Lower leg skin (tissue), 3 donors: ENCODE measurements around the gene JMJD7.

Source experiments
- POLR2A ChIP-seq, 2 donors: fragments of 450-650 bp; IDR thresholded peaks; one replicate each; pipeline ENCODE4 v1.6.1; 2016 to 2017; ENCODE audit warnings: antibody characterized with exemption in 2 of 2, mild to moderate bottlenecking in 1 of 2, moderate library complexity in 1 of 2
- TF ChIP-seq, protein P1 (sequence below), 3 donors: fragments of 450-650 bp; IDR thresholded peaks; one replicate each; pipeline ENCODE4 v1.5.1; 2016; ENCODE audit warnings: antibody characterized with exemption in 3 of 3, mild to moderate bottlenecking in 3 of 3, moderate library complexity in 2 of 3

DNA sequence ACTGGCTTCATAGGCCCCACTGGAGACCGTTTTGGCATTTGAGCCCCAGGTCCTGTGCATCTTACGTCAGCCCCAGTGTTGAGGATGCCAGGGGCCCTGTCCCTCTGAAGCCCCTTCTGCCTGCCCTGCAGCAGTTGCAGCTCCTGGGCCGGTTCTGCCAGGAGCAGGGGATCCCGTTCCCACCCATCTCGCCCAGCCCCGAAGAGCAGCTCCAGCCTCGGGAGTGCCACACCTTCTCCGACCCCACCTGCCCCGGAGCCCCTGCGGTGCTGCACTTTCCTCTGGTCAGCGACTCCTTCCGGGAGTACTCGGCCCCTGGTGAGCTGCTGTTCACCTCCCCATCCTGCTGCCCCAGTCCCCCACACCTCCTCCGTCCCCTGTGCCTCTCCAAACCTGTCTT lies 19.3 kb downstream of the JMJD7 start:
- TF ChIP-seq, protein P1, sequence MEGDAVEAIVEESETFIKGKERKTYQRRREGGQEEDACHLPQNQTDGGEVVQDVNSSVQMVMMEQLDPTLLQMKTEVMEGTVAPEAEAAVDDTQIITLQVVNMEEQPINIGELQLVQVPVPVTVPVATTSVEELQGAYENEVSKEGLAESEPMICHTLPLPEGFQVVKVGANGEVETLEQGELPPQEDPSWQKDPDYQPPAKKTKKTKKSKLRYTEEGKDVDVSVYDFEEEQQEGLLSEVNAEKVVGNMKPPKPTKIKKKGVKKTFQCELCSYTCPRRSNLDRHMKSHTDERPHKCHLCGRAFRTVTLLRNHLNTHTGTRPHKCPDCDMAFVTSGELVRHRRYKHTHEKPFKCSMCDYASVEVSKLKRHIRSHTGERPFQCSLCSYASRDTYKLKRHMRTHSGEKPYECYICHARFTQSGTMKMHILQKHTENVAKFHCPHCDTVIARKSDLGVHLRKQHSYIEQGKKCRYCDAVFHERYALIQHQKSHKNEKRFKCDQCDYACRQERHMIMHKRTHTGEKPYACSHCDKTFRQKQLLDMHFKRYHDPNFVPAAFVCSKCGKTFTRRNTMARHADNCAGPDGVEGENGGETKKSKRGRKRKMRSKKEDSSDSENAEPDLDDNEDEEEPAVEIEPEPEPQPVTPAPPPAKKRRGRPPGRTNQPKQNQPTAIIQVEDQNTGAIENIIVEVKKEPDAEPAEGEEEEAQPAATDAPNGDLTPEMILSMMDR (IDR thresholded peaks at IDR 0.05), result no peak
- TF ChIP-seq POLR2A (IDR thresholded peaks at IDR 0.05), result no peak
